AG08396 (cell line): Measurements from ENCODE around the gene ADARB2.
"Not testable (repeated sequence)": the region's sequence is repeated elsewhere in the genome, so short reads cannot be mapped to it uniquely, and the experiment has no call there.

Source experiments
- DNase-seq: peaks from one replicate; pipeline ENCODE4 v3.0.0; 2012; ENCODE audit warnings: low spot score, mixed read lengths

Gene ADARB2

GRCh38 chr10:1352296-1352695 lies 385.0 kb downstream of the ADARB2 start:
- not testable (repeated sequence) for DNase-seq

GRCh38 chr10:1348773-1349050 lies 388.6 kb downstream of the ADARB2 start:
- no peak for DNase-seq

DNA sequence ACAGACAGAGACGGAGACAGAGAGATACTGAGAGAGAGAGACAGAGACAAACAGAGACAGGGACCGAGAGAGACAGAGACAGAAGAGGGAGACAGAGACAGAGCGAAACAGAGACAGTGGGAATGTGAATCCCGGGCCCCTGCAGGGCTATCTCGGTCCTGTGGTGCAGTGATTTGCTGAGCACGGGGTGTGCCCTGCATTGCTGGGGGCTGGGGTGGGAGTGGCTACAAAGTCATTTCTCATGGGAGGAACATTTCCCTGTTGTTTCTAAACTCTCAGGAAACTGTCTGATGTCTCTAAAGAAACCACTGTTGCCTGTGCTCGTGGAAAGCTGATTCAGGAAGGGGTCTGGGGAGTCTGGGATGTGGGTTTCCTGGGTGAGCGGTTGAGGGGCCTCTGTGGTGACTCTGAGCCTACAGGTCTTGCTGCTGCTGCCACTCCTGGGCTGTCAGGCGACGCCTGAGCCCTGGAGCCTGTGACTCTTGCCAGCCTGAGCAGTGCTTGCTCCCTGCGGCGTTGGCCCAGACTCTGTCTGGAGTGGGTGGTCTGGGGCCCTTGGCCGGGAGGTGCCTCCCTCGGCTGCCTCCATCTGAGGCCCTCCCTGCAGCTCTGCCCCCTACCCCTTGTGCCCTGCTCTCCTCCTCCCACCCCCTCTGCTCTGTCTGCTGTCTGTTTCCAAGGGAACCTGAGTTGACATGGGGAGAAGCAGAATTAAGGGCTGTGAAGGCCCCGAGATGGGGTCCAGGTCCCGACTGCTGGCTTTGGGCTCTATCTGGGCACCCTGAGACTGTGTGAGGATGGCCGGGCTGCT lies 389.2 kb downstream of the ADARB2 start:
- no peak for DNase-seq

DNA sequence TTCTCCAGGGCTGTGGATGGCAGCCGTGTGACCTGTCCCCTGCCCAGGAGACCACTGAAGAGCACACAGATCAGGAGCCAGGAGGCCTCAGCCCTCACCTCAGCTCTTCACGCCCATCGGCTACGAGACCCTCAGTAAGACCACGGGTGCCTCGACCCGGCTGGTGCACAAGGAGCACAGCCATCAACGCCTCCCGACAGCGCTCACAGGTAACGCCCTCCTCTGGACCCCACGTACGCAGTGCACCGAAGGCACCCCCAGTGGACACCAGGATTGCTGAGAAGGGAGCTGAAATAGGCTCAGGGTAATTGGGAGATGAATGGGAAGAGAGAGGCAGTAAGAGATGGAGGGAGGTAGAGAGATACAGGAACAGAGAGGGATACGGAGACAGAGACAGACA lies 389.8 kb downstream of the ADARB2 start:
- no peak for DNase-seq

DNA sequence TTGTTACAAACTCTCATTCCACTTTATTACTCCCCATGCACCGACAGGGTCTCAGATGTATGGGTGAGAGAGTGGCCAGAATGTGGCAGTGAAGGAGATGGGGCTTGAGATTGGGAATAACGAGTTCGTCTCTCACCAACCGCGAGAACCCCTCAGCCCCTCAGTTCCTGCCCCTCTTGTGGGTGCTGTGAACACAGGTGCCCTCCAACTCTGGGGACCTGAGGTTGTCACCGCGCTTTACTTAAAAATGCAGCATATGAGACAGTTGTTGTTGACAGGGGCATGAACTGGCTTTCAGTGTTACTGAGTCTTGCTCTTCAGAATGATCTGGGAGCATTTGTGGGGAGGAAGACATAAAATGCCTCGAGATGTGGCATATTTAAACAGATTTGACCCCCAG lies 391.1 kb downstream of the ADARB2 start:
- no peak for DNase-seq

DNA sequence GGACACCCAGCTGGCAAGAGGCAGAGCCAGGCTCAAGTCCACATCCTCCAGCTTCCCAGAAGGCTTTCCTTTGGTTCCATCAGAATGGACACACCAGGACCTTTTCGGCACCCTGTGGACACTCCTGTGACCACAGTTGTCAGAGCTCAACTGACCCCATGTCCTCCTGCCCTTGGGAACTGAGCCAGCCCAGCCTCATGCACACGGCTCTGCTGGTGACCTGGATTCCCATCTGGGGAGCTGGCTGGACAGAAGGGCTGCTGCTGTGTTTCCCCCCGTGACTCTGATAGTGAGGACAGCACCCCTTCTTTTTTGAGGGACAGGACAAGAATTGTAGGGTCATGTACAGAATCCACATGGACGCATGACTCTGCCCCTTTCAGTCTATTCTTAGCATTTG lies 392.0 kb downstream of the ADARB2 start:
- no peak for DNase-seq

- DNase-seq: no peak
These were observed 392.5 kb downstream of the ADARB2 start for GRCh38 chr10:1344846-1345245.

DNA sequence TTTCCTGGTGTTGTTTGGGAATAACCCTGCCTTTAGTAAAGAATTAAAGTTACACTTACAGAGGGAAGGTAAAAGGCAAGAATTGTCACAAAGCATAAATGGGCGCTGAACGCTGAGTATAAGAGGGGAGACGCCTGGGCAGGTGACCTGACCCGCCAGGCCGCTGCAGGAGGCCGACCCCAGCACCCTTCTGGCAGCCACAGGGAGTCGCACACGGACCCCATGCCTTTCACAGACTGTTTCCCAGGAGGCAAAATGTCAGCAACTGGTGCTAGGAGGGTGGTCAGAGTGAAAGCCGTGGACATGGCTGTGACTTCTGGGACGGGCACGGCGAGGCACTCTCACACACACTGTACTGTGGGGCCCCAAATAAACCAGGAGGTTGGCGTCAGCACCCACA lies 392.9 kb downstream of the ADARB2 start:
- DNase-seq: no peak

- no peak for DNase-seq
These were observed 394.1 kb downstream of the ADARB2 start for GRCh38 chr10:1343176-1343575.

DNA sequence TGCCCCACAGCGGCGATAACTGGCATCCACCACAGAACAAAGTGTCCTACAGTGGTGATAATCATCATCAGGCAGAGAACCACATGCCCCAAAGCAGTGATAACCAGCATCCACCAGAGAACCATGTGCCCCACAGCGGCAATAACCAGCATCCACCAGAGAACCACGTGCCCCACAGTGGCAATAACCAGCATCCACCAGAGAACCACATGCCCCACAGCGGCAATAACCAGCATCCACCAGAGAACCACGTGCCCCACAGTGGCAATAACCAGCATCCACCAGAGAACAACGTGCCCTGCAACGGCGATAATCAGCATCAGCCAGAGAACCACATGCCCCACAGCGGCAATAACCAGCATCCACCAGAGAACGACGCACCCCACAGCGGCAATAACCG lies 396.3 kb downstream of the ADARB2 start:
- DNase-seq: not testable (repeated sequence)

DNA sequence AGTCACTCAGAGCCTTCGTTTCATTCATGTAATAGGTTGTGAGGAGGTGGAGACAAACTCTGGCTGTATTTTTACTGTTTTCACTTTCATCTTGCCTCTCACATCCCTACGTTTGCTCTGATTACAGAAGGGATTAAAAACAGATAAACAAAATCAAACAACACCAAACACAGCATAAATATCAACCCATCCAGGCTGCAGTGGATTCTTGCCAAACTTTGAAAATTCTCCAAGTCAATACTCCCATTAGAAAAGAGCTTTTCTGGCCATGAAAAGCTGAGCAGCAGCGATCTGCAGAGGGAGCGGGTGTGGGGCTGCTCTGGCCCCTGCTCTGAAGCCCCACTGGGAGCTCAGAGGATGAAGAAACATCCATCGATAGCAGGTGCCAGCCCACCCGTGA lies 397.9 kb downstream of the ADARB2 start:
- no peak for DNase-seq

DNA sequence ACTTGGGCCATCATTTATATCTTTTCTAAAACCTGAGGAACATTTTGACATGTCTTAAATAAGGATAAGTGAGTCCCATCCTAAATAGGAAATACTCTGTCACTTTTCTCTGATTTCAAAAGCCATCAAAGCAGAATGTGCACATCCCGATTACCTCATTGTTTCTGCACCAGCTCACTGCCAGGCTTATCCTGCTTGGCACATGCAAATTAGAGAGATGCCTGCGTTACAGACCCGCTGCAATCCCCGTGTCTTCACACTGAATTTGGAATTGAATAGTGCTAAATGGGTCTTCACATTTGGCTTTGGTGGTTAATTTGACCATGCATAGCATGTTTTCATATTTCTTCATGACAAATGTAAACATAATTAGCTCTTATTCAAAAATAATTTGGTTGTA lies 401.7 kb downstream of the ADARB2 start:
- no peak for DNase-seq

GRCh38 chr10:1333981-1334380 lies 403.3 kb downstream of the ADARB2 start:
- DNase-seq: no peak

GRCh38 chr10:1331560-1331959 lies 405.8 kb downstream of the ADARB2 start:
- no peak for DNase-seq

- no peak for DNase-seq
These were observed 407.7 kb downstream of the ADARB2 start for GRCh38 chr10:1329622-1330021.

DNA sequence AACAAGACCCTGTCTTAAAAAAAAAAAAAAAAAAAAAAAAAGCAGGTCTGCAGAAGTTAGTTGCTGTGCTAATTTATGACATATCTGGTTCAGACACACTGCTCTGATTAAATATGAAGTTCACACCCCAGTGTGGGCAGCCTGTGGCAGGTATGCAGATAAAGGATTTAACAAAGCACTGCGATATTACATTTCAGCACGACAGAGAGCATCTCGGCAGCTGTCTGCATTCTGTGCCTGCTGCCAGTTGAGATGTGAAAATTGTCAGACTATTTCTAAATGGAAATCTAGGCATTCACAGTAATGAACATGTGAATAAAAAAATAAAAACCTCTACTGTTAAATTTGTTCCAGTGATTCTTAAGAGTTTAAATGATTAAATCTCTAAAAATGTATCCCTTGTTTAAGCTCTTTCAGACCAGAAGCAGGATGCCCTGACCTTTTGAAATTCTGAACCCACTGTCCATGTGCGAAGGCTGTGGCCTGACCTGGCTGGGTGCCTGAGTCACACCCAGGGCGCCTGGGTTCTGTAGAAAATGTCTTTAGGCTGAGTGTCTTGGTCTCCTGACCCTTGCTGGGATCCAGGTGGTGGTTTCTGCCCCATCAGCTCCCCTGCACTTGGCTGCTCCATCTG lies 408.2 kb downstream of the ADARB2 start:
- no peak for DNase-seq

DNA sequence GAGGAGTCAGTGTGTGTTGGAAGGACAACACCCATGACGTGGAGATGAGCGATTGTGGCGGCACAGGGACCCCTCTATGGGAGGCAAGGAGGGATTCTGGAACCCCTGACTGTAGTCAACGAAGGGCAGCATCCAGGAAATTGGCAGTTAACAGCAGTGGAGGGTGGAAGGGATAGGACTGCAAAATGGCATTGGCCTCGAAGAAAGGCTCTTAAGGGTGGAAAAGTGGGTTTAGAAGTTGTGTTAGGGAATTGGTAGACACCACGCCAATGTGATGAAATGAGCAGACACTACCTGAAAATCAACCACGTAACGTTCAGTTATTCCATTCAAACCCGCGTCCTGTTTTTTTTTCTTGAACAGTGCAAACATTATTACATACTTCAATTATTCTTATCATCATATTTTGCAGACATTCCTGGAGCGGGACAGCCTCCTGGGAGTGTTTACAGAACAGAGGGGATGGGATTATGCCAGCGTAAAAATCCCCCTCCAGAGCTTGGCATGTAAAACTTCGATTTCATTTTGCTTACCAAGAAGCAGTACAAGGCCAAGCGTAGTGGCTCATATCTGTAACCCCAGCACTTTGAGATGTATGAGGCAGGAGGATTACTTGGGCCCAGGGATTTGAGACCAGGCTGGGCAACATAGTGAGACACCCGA lies 409.0 kb downstream of the ADARB2 start:
- no peak for DNase-seq

DNA sequence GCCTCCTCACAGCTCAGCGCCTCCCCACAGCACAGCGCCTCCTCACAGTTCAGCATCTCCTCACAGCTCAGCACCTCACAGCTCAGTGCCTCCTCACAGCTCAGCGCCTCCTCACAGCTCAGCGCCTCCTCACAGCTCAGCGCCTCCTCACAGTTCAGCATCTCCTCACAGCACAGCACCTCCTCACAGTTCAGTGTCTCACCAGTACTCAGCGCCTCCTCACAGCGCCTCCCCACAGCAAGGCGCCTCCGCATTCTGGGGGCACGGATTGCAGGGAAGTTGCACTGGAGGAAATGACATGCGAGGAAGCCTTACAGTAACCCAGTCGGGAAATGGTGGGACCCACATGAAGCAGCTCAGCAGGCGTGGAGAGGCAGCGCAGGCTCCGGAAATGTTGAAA lies 409.6 kb downstream of the ADARB2 start:
- no peak for DNase-seq

- DNase-seq: not testable (repeated sequence)
These were observed 410.8 kb downstream of the ADARB2 start for GRCh38 chr10:1326514-1326913.

- no peak for DNase-seq
These were observed 412.4 kb downstream of the ADARB2 start for GRCh38 chr10:1324903-1325302.

DNA sequence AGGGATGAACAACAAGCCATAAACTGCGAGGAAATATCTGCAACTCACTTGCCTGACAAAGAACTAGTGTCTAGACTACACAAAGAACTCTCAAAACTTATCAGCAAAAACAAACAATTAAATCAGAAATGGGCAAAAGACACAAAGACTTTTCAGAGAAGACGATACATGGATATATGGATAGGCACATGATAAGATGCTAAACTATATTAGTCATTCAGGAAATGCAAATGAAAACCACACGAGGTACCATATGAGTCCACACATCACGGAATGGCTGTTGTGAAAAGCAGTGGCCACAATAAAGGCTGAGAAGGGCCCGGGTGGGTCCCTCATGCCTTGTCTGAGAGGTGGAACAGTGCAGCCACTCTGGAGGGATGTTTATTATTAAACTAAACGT lies 413.4 kb downstream of the ADARB2 start:
- no peak for DNase-seq

- DNase-seq: no peak
These were observed 416.5 kb downstream of the ADARB2 start for GRCh38 chr10:1320739-1321320.

DNA sequence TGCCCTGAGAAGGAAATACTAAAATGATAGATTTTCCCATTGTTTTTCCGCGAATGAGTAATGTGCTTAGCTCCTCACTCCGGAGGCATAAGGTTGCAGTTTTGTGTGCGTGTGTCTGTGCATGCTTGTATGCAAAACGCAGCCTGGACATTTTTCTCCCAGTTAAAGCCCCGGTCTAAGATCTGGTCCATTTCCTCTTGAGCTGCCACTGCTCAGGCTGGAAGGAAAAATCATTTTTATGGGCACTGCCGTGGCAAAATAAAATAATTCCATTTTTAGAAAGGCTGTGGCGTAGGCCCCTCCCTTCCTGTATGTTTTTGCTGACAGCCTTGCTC lies 420.5 kb downstream of the ADARB2 start:
- no peak for DNase-seq
